ENCODE data around the gene HVCN1.

DNA sequence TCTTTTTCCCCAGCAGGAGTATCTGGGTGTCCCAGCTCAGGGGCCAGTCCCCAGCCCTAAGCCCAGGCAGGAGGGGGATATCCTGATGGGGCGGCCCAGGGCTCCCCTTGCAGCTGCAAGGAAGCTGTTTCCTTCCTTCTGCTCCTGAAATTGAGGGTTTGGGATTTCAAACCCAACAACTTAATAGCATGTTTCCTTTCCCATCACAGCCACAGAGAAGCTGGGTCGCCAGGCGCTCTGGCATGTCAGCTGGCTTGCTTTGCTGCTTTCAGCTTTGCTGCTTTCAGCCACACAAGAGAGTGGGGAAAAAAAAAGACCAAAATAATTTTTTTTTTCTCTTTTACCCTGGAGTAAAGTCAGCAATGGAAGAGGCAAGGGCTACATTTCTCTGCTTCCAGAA lies 30.0 kb downstream of the HVCN1 start:
- TF ChIP-seq POLR2AphosphoS5 (IDR thresholded peaks at IDR 0.05; ENCODE audit: low read depth, low read length) (no peak), POLR2A (IDR thresholded peaks at IDR 0.05; ENCODE audit: low read depth, low read length) (no peak), TAF1 (IDR thresholded peaks at IDR 0.05; ENCODE audit: borderline replicate concordance, low read depth, low read length) (no peak)

All from GM12892 (cell line).